GM18907 (cell line): ENCODE data around the gene PRODH2.

Experiments
- ATAC-seq: cut with Tn5 transposase; IDR thresholded peaks from one replicate; pipeline ENCODE4 v1.9.1; 2021; ENCODE audit warnings: mild to moderate bottlenecking, moderate library complexity; ENCODE audit not compliant: unreplicated experiment

PRODH2 gene

GRCh38 chr19:35759697-35760096 is 52.9 kb downstream of the PRODH2 start:
- ATAC-seq = no peak

GRCh38 chr19:35757749-35758608 is 54.7 kb downstream of the PRODH2 start, which contains the start of gene PROSER3:
PROSER3 (plus strand) TSS chr19:35758176; CDS start chr19:35758216, 40 bp downstream.
- ATAC-seq = peak; percentile 93

- ATAC-seq = peak; percentile 4
These were observed 55.4 kb downstream of the PRODH2 start for GRCh38 chr19:35757231-35757748.

GRCh38 chr19:35756377-35757230 is 56.0 kb downstream of the PRODH2 start, which contains the start of gene HSPB6:
HSPB6 (minus strand) TSS chr19:35757029; CDS start chr19:35757008, 21 bp downstream.
- no peak for ATAC-seq

GRCh38 chr19:35755550-35756376 is 56.9 kb downstream of the PRODH2 start:
- ATAC-seq = no peak

- no peak for ATAC-seq
These were observed 57.5 kb downstream of the PRODH2 start for GRCh38 chr19:35755131-35755549.

- ATAC-seq = no peak
These were observed 58.1 kb downstream of the PRODH2 start for GRCh38 chr19:35754370-35755130.

GRCh38 chr19:35753634-35754369 is 58.8 kb downstream of the PRODH2 start:
- no peak for ATAC-seq

GRCh38 chr19:35752746-35753350 is 59.8 kb downstream of the PRODH2 start:
- no peak for ATAC-seq

- ATAC-seq = no peak
These were observed 60.6 kb downstream of the PRODH2 start for GRCh38 chr19:35751839-35752745.

- no peak for ATAC-seq
These were observed 62.5 kb downstream of the PRODH2 start for GRCh38 chr19:35750167-35750566.
